HCT116 (cell line): ENCODE data around the gene MAP3K6. TPM values are rescaled to one million over a fixed set of nuclear protein-coding genes. Genes with fewer than 3 reads are reported as not detected.

Source experiments
- ATAC-seq: fragments of 200-7000 bp; cut with Tn5 transposase; 2 replicates; pipeline ENCODE4 v1.9.1; 2020; ENCODE audit warnings: mild to moderate bottlenecking, moderate library complexity
- BruUV-seq: library from RNA; stranded (reverse); fragments of 400-500 nt; replicated peaks from 2 replicates; lab custom pipeline; 2021; lab: Mats Ljungman, UMichigan
- CTCF ChIA-PET: fragments of 300-600 bp; sonication (Branson Sonifier 250); formaldehyde crosslinking; loops from one replicate; lab custom pipeline; 2021; ENCODE audit warnings: antibody characterized with exemption; lab: Charles Lee
- POLR2A ChIA-PET: fragments of 300-600, 350-600 bp; sonication (Branson Sonifier 250); formaldehyde crosslinking; loops from one replicate; lab custom pipeline; 2021; ENCODE audit warnings: antibody characterized with exemption; lab: Charles Lee
- RAD21 ChIA-PET, 2 experiments: fragments of 300-600 bp; sonication (Branson Sonifier 250); formaldehyde crosslinking; loops; one replicate each; lab custom pipeline; 2023; ENCODE audit warnings: low total read pairs in 2 of 2; ENCODE audit not compliant: uncharacterized antibody in 2 of 2, unreplicated experiment in 2 of 2, low non-redundant PET in 1 of 2; lab: Charles Lee
- DNase-seq: peaks from one replicate; pipeline ENCODE4 v3.0.0-alpha.2; 2010; ENCODE audit warnings: low read depth, low spot score
- H2AFZ ChIP-seq: fragments of 200-600 bp; shearing (Covaris generic), sonication (generic); 2 replicates; pipeline ENCODE4 v1.6.1; 2017; ENCODE audit warnings: low read depth, mixed run types, mixed read lengths, antibody characterized with exemption, low read length; ENCODE audit not compliant: poor library complexity, severe bottlenecking
- H3K27ac ChIP-seq: 2 replicates; pipeline ENCODE4 v1.5.1; 2012; ENCODE audit warnings: low read depth, low read length
- H3K27me3 ChIP-seq: fragments of 200-600 bp; sonication (generic); 2 replicates; pipeline ENCODE4 v1.6.1; 2016; ENCODE audit warnings: mixed run types, low read length, mixed read lengths; ENCODE audit not compliant: insufficient read depth
- H3K36me3 ChIP-seq, 2 experiments: fragments of 200-500 bp in 1 of 2; fragments of 200-600 bp in 1 of 2; sonication (Bioruptor generic) in 1 of 2; sonication (generic) in 1 of 2; 2 replicates each; pipeline versions ENCODE4 v1.5.1 to v1.6.1; 2014 to 2016; ENCODE audit warnings: low read length in 2 of 2, inconsistent platforms in 1 of 2, mixed read lengths in 1 of 2, mixed run types in 1 of 2; ENCODE audit not compliant: insufficient read depth in 2 of 2, control insufficient read depth in 1 of 2
- H3K4me1 ChIP-seq, 2 experiments: fragments of 200-600 bp in 1 of 2; sonication (generic) in 1 of 2; 2 replicates each; pipeline versions ENCODE4 v1.5.1 to v1.6.1; 2012 to 2017; ENCODE audit warnings: low read length in 2 of 2, inconsistent platforms in 1 of 2, mild to moderate bottlenecking in 1 of 2, mixed read lengths in 1 of 2, mixed run types in 1 of 2, moderate library complexity in 1 of 2; ENCODE audit not compliant: insufficient read depth in 2 of 2, control insufficient read depth in 1 of 2
- H3K4me2 ChIP-seq: fragments of 200-600 bp; sonication (generic); 2 replicates; pipeline ENCODE4 v1.6.1; 2017; ENCODE audit warnings: mixed run types, low read length, mixed read lengths
- H3K4me3 ChIP-seq, 2 experiments: fragments of 200-600 bp in 1 of 2; sonication (generic) in 1 of 2; replicated peaks in 1 of 2; 2 replicates each; pipeline ENCODE4 v1.5.1; 2011 to 2016; ENCODE audit warnings: low read length in 2 of 2, control low read depth in 1 of 2, low read depth in 1 of 2, mild to moderate bottlenecking in 1 of 2, mixed read lengths in 1 of 2, mixed run types in 1 of 2
- H3K79me2 ChIP-seq: fragments of 200-600 bp; sonication (generic); 2 replicates; pipeline ENCODE4 v1.6.1; 2017; ENCODE audit warnings: mild to moderate bottlenecking, mixed run types, low read length, moderate library complexity, mixed read lengths; ENCODE audit not compliant: insufficient read depth
- H3K9ac ChIP-seq: fragments of 200-600 bp; sonication (generic); 2 replicates; pipeline ENCODE4 v1.6.1; 2016; ENCODE audit warnings: low read length, mixed read lengths
- H3K9me2 ChIP-seq: fragments of 200-600 bp; sonication (generic), shearing (Covaris generic); 2 replicates; pipeline ENCODE4 v1.6.1; 2017; ENCODE audit warnings: mixed run types, mild to moderate bottlenecking, moderate library complexity; ENCODE audit not compliant: insufficient read depth
- H3K9me3 ChIP-seq, 2 experiments: fragments of 200-500 bp in 1 of 2; fragments of 200-600 bp in 1 of 2; sonication (Bioruptor generic) in 1 of 2; sonication (generic) in 1 of 2; 2 replicates each; pipeline ENCODE4 v1.6.1; 2014 to 2017; ENCODE audit warnings: low read length in 2 of 2, mixed read lengths in 2 of 2, inconsistent platforms in 1 of 2, low read depth in 1 of 2, mild to moderate bottlenecking in 1 of 2, mixed run types in 1 of 2, moderate library complexity in 1 of 2; ENCODE audit not compliant: control insufficient read depth in 1 of 2, insufficient read depth in 1 of 2
- H4K20me1 ChIP-seq: fragments of 200-600 bp; sonication (generic), shearing (Covaris generic); 2 replicates; pipeline ENCODE4 v1.6.1; 2017; ENCODE audit warnings: mixed run types, mild to moderate bottlenecking, moderate library complexity; ENCODE audit not compliant: insufficient read depth
- CBX3 ChIP-seq: IDR thresholded peaks from 2 replicates; pipeline ENCODE4 v1.6.1; 2012; ENCODE audit warnings: low read depth
- EGR1 ChIP-seq: IDR thresholded peaks from 2 replicates; pipeline ENCODE4 v1.6.1; 2012; ENCODE audit warnings: low read depth
- EZH2 ChIP-seq: fragments of 200-600 bp; sonication (generic); IDR thresholded peaks from 2 replicates; pipeline ENCODE4 v1.6.1; 2017; ENCODE audit warnings: antibody characterized with exemption, mixed run types
- JUND ChIP-seq: IDR thresholded peaks from 2 replicates; pipeline ENCODE4 v1.6.1; 2012
- MAX ChIP-seq: IDR thresholded peaks from 2 replicates; pipeline ENCODE4 v1.6.1; 2012
- SP1 ChIP-seq: IDR thresholded peaks from 2 replicates; pipeline ENCODE4 v1.6.1; 2012; ENCODE audit warnings: low read depth
- YY1 ChIP-seq: IDR thresholded peaks from 2 replicates; pipeline ENCODE4 v1.6.1; 2011; ENCODE audit warnings: low read length, low read depth, moderate library complexity, mild to moderate bottlenecking; ENCODE audit not compliant: insufficient replicate concordance; ENCODE audit errors: extremely low read depth
- ZBTB33 ChIP-seq: IDR thresholded peaks from 2 replicates; pipeline ENCODE4 v1.6.1; 2011; ENCODE audit warnings: mild to moderate bottlenecking, low read length, moderate library complexity; ENCODE audit not compliant: insufficient replicate concordance; ENCODE audit errors: extremely low read depth
- intact Hi-C: fragments of 100-400 bp; cut with micrococcal nuclease; formaldehyde crosslinking; loops from 2 replicates; pipeline ENCODE4 v1.10.0; 2022
- total RNA-seq: library from RNA; stranded (reverse); gene quantifications from one replicate; pipeline ENCODE4 v1.2.1, GENCODE V29; 2021; ENCODE audit not compliant: unreplicated experiment

Gene MAP3K6
- total RNA-seq, 1 experiment from 2014 or later, result 30.2 TPM

GRCh38 chr1:27318596-27318995, 48.2 kb downstream of the MAP3K6 start:
- ChIA-PET CTCF (no interaction called here), POLR2A (no interaction called here), RAD21 (no interaction called here)
- ATAC-seq (no peak), DNase-seq (no peak)
- intact Hi-C loops, result no loop called here
- no peaks in the 10 kb centered on the region for H3K9me2 ChIP-seq
- H3K9ac ChIP-seq, result no peak overlapping the region
- no peaks in the 10 kb centered on the region for H3K9me3 ChIP-seq
- no peak overlapping the region for H3K4me3 ChIP-seq
- H3K36me3 ChIP-seq, result 0 out of 4 replicates have a peak, but pooled peaks cover 0 to 4% of the 10 kb centered on the region in 2 experiments
- TF ChIP-seq EGR1 (no peak), CBX3 (no peak), EZH2 (no peak), ZBTB33 (no peak), JUND (no peak)
- H3K27ac ChIP-seq, result no peak overlapping the region
- H3K27me3 ChIP-seq, result no peaks in the 10 kb centered on the region
- H2AFZ ChIP-seq, result no peak overlapping the region
- no peak overlapping the region for H3K4me2 ChIP-seq
- BruUV-seq, result no TSS peak
- H3K4me1 ChIP-seq, result peaks cover 5 to 20% of the 10 kb centered on the region in 2 experiments; a peak in 3 of 4 replicates
- H3K79me2 ChIP-seq, result peaks cover 15% of the 10 kb centered on the region
- H4K20me1 ChIP-seq, result no peaks in the 10 kb centered on the region

GRCh38 chr1:27318136-27318535, 48.6 kb downstream of the MAP3K6 start:
- ChIA-PET POLR2A (no interaction called here), RAD21 (no interaction called here), CTCF (no interaction called here)
- 0 out of 4 replicates have a peak, but pooled peaks cover 0 to 4% of the 10 kb centered on the region in 2 experiments for H3K36me3 ChIP-seq
- no peak overlapping the region for H3K4me3 ChIP-seq
- H3K9me2 ChIP-seq, result no peaks in the 10 kb centered on the region
- H4K20me1 ChIP-seq, result no peaks in the 10 kb centered on the region
- H3K27me3 ChIP-seq, result no peaks in the 10 kb centered on the region
- no peak overlapping the region for H3K27ac ChIP-seq
- H3K79me2 ChIP-seq, result peaks cover 10% of the 10 kb centered on the region
- peaks cover under 1 to 15% of the 10 kb centered on the region in 2 experiments; a peak in 3 of 4 replicates for H3K4me1 ChIP-seq
- TF ChIP-seq SP1 (no peak), CBX3 (no peak), MAX (no peak), YY1 (no peak)
- no peak for ATAC-seq
- no TSS peak for BruUV-seq
- H3K9ac ChIP-seq, result no peak overlapping the region
- H3K4me2 ChIP-seq, result no peak overlapping the region
- no peaks in the 10 kb centered on the region for H3K9me3 ChIP-seq
- no peak for DNase-seq
- H2AFZ ChIP-seq, result no peak overlapping the region
- intact Hi-C loops, result no loop called here
